Suprapubic skin (tissue), 4 donors: ENCODE results near the gene GPX7.

ENCODE experiments used
- CTCF ChIP-seq, 2 donors: fragments of 200-600 bp in 1 of 2; fragments of 450-650 bp in 1 of 2; sonication (generic) in 1 of 2; IDR thresholded peaks; one replicate each; pipeline ENCODE4 v1.5.1; 2016 to 2019; ENCODE audit warnings: antibody characterized with exemption in 2 of 2, mild to moderate bottlenecking in 1 of 2, moderate library complexity in 1 of 2
- POLR2A ChIP-seq, 2 donors: fragments of 450-650 bp; IDR thresholded peaks; one replicate each; pipeline ENCODE4 v1.6.1; 2017; ENCODE audit warnings: antibody characterized with exemption in 2 of 2, mild to moderate bottlenecking in 2 of 2, moderate library complexity in 2 of 2
- POLR2AphosphoS5 ChIP-seq, 3 donors: sonication (generic); formaldehyde crosslinking; IDR thresholded peaks; one replicate each; pipeline ENCODE4 v1.6.1; 2017; ENCODE audit warnings: antibody characterized with exemption in 3 of 3

- TF ChIP-seq POLR2A (IDR thresholded peaks at IDR 0.05): no peak
- TF ChIP-seq CTCF (IDR thresholded peaks at IDR 0.05): no peak
- no peak for TF ChIP-seq POLR2AphosphoS5 (IDR thresholded peaks at IDR 0.05)
Measured at GRCh38 chr1:52580283-52580682, 21.9 kb upstream of the GPX7 start.
